ENCODE results near the gene NEU2.

DNA sequence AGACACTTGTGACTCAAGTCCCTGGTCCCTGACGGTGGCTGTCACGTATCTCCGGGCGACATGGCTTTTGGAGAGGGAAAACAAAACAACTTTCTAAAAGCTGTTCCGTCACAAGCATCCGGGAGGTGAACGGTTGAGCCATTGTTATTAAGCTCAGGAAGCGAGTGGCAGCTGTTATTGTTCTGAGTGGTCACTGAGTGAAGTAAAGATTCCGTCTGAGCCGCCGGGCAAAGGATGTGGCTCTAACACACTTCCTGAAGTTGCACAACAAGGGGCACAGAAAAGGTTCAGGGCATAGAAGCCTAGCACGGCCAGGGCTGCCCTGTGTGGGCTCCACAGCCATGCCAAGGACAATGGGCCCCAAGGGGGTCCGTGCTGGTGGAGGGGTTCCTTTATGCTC, 52.0 kb downstream of the NEU2 start:
- TF ChIP-seq, protein P1, sequence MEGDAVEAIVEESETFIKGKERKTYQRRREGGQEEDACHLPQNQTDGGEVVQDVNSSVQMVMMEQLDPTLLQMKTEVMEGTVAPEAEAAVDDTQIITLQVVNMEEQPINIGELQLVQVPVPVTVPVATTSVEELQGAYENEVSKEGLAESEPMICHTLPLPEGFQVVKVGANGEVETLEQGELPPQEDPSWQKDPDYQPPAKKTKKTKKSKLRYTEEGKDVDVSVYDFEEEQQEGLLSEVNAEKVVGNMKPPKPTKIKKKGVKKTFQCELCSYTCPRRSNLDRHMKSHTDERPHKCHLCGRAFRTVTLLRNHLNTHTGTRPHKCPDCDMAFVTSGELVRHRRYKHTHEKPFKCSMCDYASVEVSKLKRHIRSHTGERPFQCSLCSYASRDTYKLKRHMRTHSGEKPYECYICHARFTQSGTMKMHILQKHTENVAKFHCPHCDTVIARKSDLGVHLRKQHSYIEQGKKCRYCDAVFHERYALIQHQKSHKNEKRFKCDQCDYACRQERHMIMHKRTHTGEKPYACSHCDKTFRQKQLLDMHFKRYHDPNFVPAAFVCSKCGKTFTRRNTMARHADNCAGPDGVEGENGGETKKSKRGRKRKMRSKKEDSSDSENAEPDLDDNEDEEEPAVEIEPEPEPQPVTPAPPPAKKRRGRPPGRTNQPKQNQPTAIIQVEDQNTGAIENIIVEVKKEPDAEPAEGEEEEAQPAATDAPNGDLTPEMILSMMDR (IDR thresholded peaks at IDR 0.05) = no peak
- no peak for TF ChIP-seq POLR2A (IDR thresholded peaks at IDR 0.05)

All from uterus (tissue), 2 donors.